ENCODE measurements around the gene PGAP1. TPM values are rescaled to one million over a fixed set of nuclear protein-coding genes. Genes with fewer than 3 reads are reported as not detected.

The PGAP1 gene
- total RNA-seq, 1 experiment from 2014 or later: 29.4 TPM

DNA sequence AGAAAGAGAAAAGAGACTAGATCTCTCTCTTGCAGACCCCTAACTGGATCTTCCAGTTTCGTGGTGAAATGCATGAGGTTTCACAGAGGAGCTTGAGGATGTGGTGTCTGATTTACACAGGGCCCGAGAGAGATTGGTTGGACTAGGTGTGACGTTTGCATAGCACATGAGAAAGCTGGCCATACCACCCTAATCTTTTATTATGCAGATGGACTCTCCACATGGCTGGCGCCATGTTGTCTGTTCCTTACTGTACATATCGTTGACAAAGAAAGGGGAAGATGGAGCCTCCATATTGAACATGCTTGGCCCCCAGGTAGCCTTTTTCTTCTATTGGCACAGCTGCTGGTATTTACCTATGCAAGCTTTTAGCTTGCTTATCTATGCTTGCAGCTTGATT, 27.5 kb upstream of the PGAP1 start:
- no peaks in the 10 kb centered on the region for H3K27me3 Mint-ChIP-seq (ENCODE audit: low read depth)
- ChIA-PET POLR2A (interaction anchor here (0.7 kb wide), 1 partner anchor 355 kb away, joined by 8 read pairs; no protein-coding TSS in a partner anchor), CTCF (no interaction called here)
- no peak overlapping the region for H3K4me3 Mint-ChIP-seq
- ATAC-seq (peak; percentile 40), DNase-seq (ENCODE audit: low spot score) (no peak)
- peaks cover 43% of the 10 kb centered on the region for H3K4me1 Mint-ChIP-seq
- H3K9me3 Mint-ChIP-seq: no peaks in the 10 kb centered on the region
- no peak for TF ChIP-seq KAT7 (CRISPR knock-in tag; IDR thresholded peaks at IDR 0.05; ENCODE audit: borderline replicate concordance)
- TF ChIP-seq IRF2 (CRISPR knock-in tag; IDR thresholded peaks at IDR 0.05; ENCODE audit: borderline replicate concordance, low read depth): no peak
- no peak for TF ChIP-seq RORB (CRISPR knock-in tag; IDR thresholded peaks at IDR 0.05)
- TF ChIP-seq, protein P1, sequence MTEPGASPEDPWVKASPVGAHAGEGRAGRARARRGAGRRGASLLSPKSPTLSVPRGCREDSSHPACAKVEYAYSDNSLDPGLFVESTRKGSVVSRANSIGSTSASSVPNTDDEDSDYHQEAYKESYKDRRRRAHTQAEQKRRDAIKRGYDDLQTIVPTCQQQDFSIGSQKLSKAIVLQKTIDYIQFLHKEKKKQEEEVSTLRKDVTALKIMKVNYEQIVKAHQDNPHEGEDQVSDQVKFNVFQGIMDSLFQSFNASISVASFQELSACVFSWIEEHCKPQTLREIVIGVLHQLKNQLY (CRISPR knock-in tag; IDR thresholded peaks at IDR 0.05): no peak
- TF ChIP-seq, protein P2, sequence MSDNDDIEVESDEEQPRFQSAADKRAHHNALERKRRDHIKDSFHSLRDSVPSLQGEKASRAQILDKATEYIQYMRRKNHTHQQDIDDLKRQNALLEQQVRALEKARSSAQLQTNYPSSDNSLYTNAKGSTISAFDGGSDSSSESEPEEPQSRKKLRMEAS (CRISPR knock-in tag; IDR thresholded peaks at IDR 0.05): no peak
- TF ChIP-seq NFE2L1 (CRISPR knock-in tag; IDR thresholded peaks at IDR 0.05): no peak
- TF ChIP-seq NR3C1 (CRISPR knock-in tag; conservative IDR thresholded peaks at IDR 0.05; ENCODE audit: low read depth): no peak
- no peak for TF ChIP-seq EMX1 (CRISPR knock-in tag; IDR thresholded peaks at IDR 0.05)
- TF ChIP-seq, protein P3, sequence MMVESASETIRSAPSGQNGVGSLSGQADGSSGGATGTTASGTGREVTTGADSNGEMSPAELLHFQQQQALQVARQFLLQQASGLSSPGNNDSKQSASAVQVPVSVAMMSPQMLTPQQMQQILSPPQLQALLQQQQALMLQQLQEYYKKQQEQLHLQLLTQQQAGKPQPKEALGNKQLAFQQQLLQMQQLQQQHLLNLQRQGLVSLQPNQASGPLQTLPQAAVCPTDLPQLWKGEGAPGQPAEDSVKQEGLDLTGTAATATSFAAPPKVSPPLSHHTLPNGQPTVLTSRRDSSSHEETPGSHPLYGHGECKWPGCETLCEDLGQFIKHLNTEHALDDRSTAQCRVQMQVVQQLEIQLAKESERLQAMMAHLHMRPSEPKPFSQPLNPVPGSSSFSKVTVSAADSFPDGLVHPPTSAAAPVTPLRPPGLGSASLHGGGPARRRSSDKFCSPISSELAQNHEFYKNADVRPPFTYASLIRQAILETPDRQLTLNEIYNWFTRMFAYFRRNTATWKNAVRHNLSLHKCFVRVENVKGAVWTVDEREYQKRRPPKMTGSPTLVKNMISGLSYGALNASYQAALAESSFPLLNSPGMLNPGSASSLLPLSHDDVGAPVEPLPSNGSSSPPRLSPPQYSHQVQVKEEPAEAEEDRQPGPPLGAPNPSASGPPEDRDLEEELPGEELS (CRISPR knock-in tag; IDR thresholded peaks at IDR 0.05): no peak
- TF ChIP-seq, protein P4, sequence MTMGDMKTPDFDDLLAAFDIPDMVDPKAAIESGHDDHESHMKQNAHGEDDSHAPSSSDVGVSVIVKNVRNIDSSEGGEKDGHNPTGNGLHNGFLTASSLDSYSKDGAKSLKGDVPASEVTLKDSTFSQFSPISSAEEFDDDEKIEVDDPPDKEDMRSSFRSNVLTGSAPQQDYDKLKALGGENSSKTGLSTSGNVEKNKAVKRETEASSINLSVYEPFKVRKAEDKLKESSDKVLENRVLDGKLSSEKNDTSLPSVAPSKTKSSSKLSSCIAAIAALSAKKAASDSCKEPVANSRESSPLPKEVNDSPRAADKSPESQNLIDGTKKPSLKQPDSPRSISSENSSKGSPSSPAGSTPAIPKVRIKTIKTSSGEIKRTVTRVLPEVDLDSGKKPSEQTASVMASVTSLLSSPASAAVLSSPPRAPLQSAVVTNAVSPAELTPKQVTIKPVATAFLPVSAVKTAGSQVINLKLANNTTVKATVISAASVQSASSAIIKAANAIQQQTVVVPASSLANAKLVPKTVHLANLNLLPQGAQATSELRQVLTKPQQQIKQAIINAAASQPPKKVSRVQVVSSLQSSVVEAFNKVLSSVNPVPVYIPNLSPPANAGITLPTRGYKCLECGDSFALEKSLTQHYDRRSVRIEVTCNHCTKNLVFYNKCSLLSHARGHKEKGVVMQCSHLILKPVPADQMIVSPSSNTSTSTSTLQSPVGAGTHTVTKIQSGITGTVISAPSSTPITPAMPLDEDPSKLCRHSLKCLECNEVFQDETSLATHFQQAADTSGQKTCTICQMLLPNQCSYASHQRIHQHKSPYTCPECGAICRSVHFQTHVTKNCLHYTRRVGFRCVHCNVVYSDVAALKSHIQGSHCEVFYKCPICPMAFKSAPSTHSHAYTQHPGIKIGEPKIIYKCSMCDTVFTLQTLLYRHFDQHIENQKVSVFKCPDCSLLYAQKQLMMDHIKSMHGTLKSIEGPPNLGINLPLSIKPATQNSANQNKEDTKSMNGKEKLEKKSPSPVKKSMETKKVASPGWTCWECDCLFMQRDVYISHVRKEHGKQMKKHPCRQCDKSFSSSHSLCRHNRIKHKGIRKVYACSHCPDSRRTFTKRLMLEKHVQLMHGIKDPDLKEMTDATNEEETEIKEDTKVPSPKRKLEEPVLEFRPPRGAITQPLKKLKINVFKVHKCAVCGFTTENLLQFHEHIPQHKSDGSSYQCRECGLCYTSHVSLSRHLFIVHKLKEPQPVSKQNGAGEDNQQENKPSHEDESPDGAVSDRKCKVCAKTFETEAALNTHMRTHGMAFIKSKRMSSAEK (CRISPR knock-in tag; IDR thresholded peaks at IDR 0.05; ENCODE audit: borderline replicate concordance): no peak
- TF ChIP-seq FOXP1 (CRISPR knock-in tag; IDR thresholded peaks at IDR 0.05; ENCODE audit: borderline replicate concordance): no peak
- no peak for TF ChIP-seq ZNF263 (CRISPR knock-in tag; IDR thresholded peaks at IDR 0.05; ENCODE audit: low read depth)
- no peaks in the 10 kb centered on the region for H3K36me3 Mint-ChIP-seq
- H3K27ac Mint-ChIP-seq: peak overlapping the region; percentile 52; the same call in 1 of the 2 replicates

DNA sequence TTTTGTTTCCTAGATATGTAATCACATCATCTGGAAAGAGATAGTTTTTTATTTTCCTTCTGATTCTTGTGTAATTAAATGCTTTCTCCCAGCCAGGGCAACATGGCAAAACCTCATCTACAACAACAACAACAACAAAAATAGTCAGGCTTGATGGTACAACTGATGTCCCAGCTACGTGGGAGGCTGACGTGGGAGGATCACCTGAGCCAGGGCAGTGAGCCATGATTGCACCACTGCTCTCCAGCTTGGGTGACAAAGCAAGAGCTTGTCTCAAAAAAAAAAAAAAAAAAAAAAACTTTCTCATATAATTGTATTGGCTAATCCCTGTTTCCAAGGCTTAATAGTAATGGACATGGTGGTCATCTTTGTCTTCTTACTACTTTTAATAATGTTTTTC, 26.4 kb upstream of the PGAP1 start:
- H3K9me3 Mint-ChIP-seq: no peaks in the 10 kb centered on the region
- no peaks in the 10 kb centered on the region for H3K27me3 Mint-ChIP-seq (ENCODE audit: low read depth)
- H3K27ac Mint-ChIP-seq: no peak overlapping the region
- ChIA-PET POLR2A (interaction anchor here (0.6 kb wide), 2 partner anchors 13 to 97 kb away, joined by 4 read pairs; no protein-coding TSS in a partner anchor), CTCF (interaction anchor here (0.5 to 0.6 kb wide), 2 partner anchors 9 to 37 kb away, joined by 3 to 4 read pairs; no protein-coding TSS in a partner anchor)
- H3K4me1 Mint-ChIP-seq: peaks cover 36% of the 10 kb centered on the region
- H3K36me3 Mint-ChIP-seq: no peaks in the 10 kb centered on the region
- no peak overlapping the region for H3K4me3 Mint-ChIP-seq
- no peak for DNase-seq (ENCODE audit: low spot score)
- ATAC-seq: no peak
- TF ChIP-seq, protein P5, sequence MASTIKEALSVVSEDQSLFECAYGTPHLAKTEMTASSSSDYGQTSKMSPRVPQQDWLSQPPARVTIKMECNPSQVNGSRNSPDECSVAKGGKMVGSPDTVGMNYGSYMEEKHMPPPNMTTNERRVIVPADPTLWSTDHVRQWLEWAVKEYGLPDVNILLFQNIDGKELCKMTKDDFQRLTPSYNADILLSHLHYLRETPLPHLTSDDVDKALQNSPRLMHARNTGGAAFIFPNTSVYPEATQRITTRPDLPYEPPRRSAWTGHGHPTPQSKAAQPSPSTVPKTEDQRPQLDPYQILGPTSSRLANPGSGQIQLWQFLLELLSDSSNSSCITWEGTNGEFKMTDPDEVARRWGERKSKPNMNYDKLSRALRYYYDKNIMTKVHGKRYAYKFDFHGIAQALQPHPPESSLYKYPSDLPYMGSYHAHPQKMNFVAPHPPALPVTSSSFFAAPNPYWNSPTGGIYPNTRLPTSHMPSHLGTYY (CRISPR knock-in tag; IDR thresholded peaks at IDR 0.05): no peak
- TF ChIP-seq ZNF219 (CRISPR knock-in tag; IDR thresholded peaks at IDR 0.05; ENCODE audit: borderline replicate concordance) (no peak), IRF2 (CRISPR knock-in tag; IDR thresholded peaks at IDR 0.05; ENCODE audit: borderline replicate concordance, low read depth) (no peak), FOXK1 (CRISPR knock-in tag; IDR thresholded peaks at IDR 0.05) (no peak), NR1H2 (CRISPR knock-in tag; IDR thresholded peaks at IDR 0.05) (no peak), ZNF423 (CRISPR knock-in tag; IDR thresholded peaks at IDR 0.05) (no peak)
- TF ChIP-seq, protein P6, sequence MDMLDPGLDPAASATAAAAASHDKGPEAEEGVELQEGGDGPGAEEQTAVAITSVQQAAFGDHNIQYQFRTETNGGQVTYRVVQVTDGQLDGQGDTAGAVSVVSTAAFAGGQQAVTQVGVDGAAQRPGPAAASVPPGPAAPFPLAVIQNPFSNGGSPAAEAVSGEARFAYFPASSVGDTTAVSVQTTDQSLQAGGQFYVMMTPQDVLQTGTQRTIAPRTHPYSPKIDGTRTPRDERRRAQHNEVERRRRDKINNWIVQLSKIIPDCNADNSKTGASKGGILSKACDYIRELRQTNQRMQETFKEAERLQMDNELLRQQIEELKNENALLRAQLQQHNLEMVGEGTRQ (CRISPR knock-in tag; IDR thresholded peaks at IDR 0.05): no peak
- TF ChIP-seq, protein P7, sequence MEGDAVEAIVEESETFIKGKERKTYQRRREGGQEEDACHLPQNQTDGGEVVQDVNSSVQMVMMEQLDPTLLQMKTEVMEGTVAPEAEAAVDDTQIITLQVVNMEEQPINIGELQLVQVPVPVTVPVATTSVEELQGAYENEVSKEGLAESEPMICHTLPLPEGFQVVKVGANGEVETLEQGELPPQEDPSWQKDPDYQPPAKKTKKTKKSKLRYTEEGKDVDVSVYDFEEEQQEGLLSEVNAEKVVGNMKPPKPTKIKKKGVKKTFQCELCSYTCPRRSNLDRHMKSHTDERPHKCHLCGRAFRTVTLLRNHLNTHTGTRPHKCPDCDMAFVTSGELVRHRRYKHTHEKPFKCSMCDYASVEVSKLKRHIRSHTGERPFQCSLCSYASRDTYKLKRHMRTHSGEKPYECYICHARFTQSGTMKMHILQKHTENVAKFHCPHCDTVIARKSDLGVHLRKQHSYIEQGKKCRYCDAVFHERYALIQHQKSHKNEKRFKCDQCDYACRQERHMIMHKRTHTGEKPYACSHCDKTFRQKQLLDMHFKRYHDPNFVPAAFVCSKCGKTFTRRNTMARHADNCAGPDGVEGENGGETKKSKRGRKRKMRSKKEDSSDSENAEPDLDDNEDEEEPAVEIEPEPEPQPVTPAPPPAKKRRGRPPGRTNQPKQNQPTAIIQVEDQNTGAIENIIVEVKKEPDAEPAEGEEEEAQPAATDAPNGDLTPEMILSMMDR (IDR thresholded peaks at IDR 0.05): no peak
- TF ChIP-seq, protein P3 (CRISPR knock-in tag; IDR thresholded peaks at IDR 0.05): no peak

Data from WTC11 (cell line).